Thyroid gland (tissue), 4 donors: ENCODE measurements around the gene MICAL3. TPM values are rescaled to one million over a fixed set of nuclear protein-coding genes. Genes with fewer than 3 reads are reported as not detected.

Experiments
- DNase-seq, 2 donors: peaks; one replicate each; pipeline ENCODE4 v3.0.0-alpha.2; 2019
- H3K27ac ChIP-seq, 3 donors: fragments of 200-600 bp; sonication (generic); 1 replicate in 2 of 3; 2 replicates in 1 of 3; pipeline ENCODE4 v1.5.1; 2016 to 2019; ENCODE audit warnings: mild to moderate bottlenecking in 1 of 3, moderate library complexity in 1 of 3
- H3K27me3 ChIP-seq: fragments of 200-600 bp; sonication (generic); one replicate; pipeline ENCODE4 v1.5.1; 2019
- H3K36me3 ChIP-seq, 2 donors: fragments of 200-600 bp; sonication (generic); one replicate each; pipeline ENCODE4 v1.5.1; 2016 to 2019
- H3K4me1 ChIP-seq, 2 donors: fragments of 200-600 bp; sonication (generic); one replicate each; pipeline ENCODE4 v1.5.1; 2017 to 2019
- H3K4me3 ChIP-seq, 3 donors: fragments of 200-600 bp; sonication (generic); replicated peaks in 1 of 3; 1 replicate in 2 of 3; 2 replicates in 1 of 3; pipeline ENCODE4 v1.5.1; 2016; ENCODE audit warnings: mild to moderate bottlenecking in 1 of 3
- H3K9me3 ChIP-seq: fragments of 200-600 bp; sonication (generic); one replicate; pipeline ENCODE4 v1.5.1; 2017
- CTCF ChIP-seq, 6 experiments: fragments of 200-600 bp in 3 of 6; fragments of 450-650 bp in 3 of 6; sonication (generic) in 3 of 6; IDR thresholded peaks; one replicate each; pipeline ENCODE4 v1.5.1; 2016 to 2019; ENCODE audit warnings: antibody characterized with exemption in 6 of 6, mild to moderate bottlenecking in 2 of 6, inconsistent platforms in 1 of 6, moderate library complexity in 1 of 6
- POLR2A ChIP-seq, 2 donors: fragments of 450-650 bp; IDR thresholded peaks; one replicate each; pipeline ENCODE4 v1.6.1; 2017; ENCODE audit warnings: antibody characterized with exemption in 2 of 2, mild to moderate bottlenecking in 2 of 2, moderate library complexity in 1 of 2
- WGBS, 2 donors: methylation state at CpG; one replicate each; pipeline ENCODE4 v1.1.5; 2017; 5-methylcytosine and 5-hydroxymethylcytosine counted together
- intact Hi-C: fragments of 100-400 bp; cut with DNase I; formaldehyde crosslinking; loops from one replicate; pipeline ENCODE4 v1.15.1; 2023
- total RNA-seq, 4 donors: library from RNA; depleted of rRNA; stranded (reverse); fragments of >200 nt; gene quantifications; one replicate each; pipeline ENCODE4 v1.2.3, GENCODE V29; 2016

MICAL3 gene
- total RNA-seq, 4 donors from 2014 or later = 31.8 to 53.8 (median 43.6) TPM

GRCh38 chr22:17914474-17914873 lies 109.9 kb downstream of the MICAL3 start:
- H3K27ac ChIP-seq = no peak overlapping the region
- no peaks in the 10 kb centered on the region for H3K36me3 ChIP-seq
- 86 to 97% methylated on average over 3 of the region's 3 CpGs for WGBS, 2 donors
- H3K4me3 ChIP-seq = no peak overlapping the region
- H3K27me3 ChIP-seq = no peaks in the 10 kb centered on the region
- DNase-seq = no peak
- TF ChIP-seq CTCF (IDR thresholded peaks at IDR 0.05) = no peak
- no peak for TF ChIP-seq POLR2A (IDR thresholded peaks at IDR 0.05)
- H3K4me1 ChIP-seq = peaks cover 26 to 30% of the 10 kb centered on the region in 2 donors
- intact Hi-C loops = loop anchor here (5.0 kb wide), 1 partner anchor 83 kb away; no protein-coding TSS in a partner anchor
- H3K9me3 ChIP-seq = no peaks in the 10 kb centered on the region

- 96% methylated on average over 8 of the region's 8 CpGs for WGBS, 2 donors
- no peak for DNase-seq
Observed at GRCh38 chr22:17913801-17914347, 110.5 kb downstream of the MICAL3 start.

GRCh38 chr22:17912945-17913721 lies 111.2 kb downstream of the MICAL3 start:
- WGBS, 2 donors = 79 to 82% methylated on average over 12 of the region's 12 CpGs
- no peaks in the 10 kb centered on the region for H3K36me3 ChIP-seq
- TF ChIP-seq CTCF (IDR thresholded peaks at IDR 0.05) = no peak
- TF ChIP-seq POLR2A (IDR thresholded peaks at IDR 0.05) = no peak
- H3K27me3 ChIP-seq = no peaks in the 10 kb centered on the region
- H3K4me1 ChIP-seq = peaks cover 24 to 26% of the 10 kb centered on the region in 2 donors
- intact Hi-C loops = loop anchor here (5.0 kb wide), 1 partner anchor 84 kb away; no protein-coding TSS in a partner anchor
- H3K9me3 ChIP-seq = no peaks in the 10 kb centered on the region
- H3K4me3 ChIP-seq = no peak overlapping the region
- no peak overlapping the region for H3K27ac ChIP-seq
- DNase-seq = no peak

More at GRCh38 chr22:17913801-17914347, 110.5 kb downstream of the MICAL3 start:
- intact Hi-C loops = loop anchor here (5.0 kb wide), 1 partner anchor 83 kb away; no protein-coding TSS in a partner anchor
- H3K36me3 ChIP-seq = no peaks in the 10 kb centered on the region
- no peaks in the 10 kb centered on the region for H3K9me3 ChIP-seq
- no peak overlapping the region for H3K4me3 ChIP-seq
- H3K27ac ChIP-seq = no peak overlapping the region
- H3K4me1 ChIP-seq = peaks cover 24 to 26% of the 10 kb centered on the region in 2 donors
- no peaks in the 10 kb centered on the region for H3K27me3 ChIP-seq
- TF ChIP-seq CTCF (IDR thresholded peaks at IDR 0.05) (no peak), POLR2A (IDR thresholded peaks at IDR 0.05) (no peak)

GRCh38 chr22:17911887-17912286 lies 112.5 kb downstream of the MICAL3 start:
- intact Hi-C loops = loop anchor here (5.0 kb wide), 1 partner anchor 85 kb away; no protein-coding TSS in a partner anchor
- H3K36me3 ChIP-seq = no peaks in the 10 kb centered on the region
- DNase-seq = no peak
- no peaks in the 10 kb centered on the region for H3K27me3 ChIP-seq
- TF ChIP-seq POLR2A (IDR thresholded peaks at IDR 0.05) = no peak
- TF ChIP-seq CTCF (IDR thresholded peaks at IDR 0.05) = no peak
- H3K4me1 ChIP-seq = peaks cover 28 to 30% of the 10 kb centered on the region in 2 donors
- peak overlapping the region; percentile 62 to 77 (median 70) for H3K27ac ChIP-seq
- WGBS, 2 donors = 94 to 97% methylated on average over 4 of the region's 4 CpGs
- no peaks in the 10 kb centered on the region for H3K9me3 ChIP-seq
- no peak overlapping the region for H3K4me3 ChIP-seq

GRCh38 chr22:17911312-17911705 lies 113.1 kb downstream of the MICAL3 start:
- peak overlapping the region; percentile 62 to 77 (median 70) for H3K27ac ChIP-seq
- 92 to 95% methylated on average over 6 of the region's 6 CpGs for WGBS, 2 donors
- no peaks in the 10 kb centered on the region for H3K9me3 ChIP-seq
- intact Hi-C loops = loop anchor here (5.0 kb wide), 1 partner anchor 86 kb away; no protein-coding TSS in a partner anchor
- H3K4me3 ChIP-seq = no peak overlapping the region
- no peak for DNase-seq
- peaks cover 28 to 32% of the 10 kb centered on the region in 2 donors for H3K4me1 ChIP-seq
- peaks cover under 1 to 2% of the 10 kb centered on the region in 2 donors for H3K36me3 ChIP-seq
- no peaks in the 10 kb centered on the region for H3K27me3 ChIP-seq
- TF ChIP-seq POLR2A (IDR thresholded peaks at IDR 0.05) = no peak
- no peak for TF ChIP-seq CTCF (IDR thresholded peaks at IDR 0.05)
